Inferior parietal cortex (tissue), 1 donor: ENCODE measurements around the gene ACADVL.

ENCODE experiments used
- DNase-seq: peaks from one replicate; pipeline ENCODE4 v3.0.0-alpha.2; 2016; ENCODE audit errors: extremely low spot score

The ACADVL gene

DNA sequence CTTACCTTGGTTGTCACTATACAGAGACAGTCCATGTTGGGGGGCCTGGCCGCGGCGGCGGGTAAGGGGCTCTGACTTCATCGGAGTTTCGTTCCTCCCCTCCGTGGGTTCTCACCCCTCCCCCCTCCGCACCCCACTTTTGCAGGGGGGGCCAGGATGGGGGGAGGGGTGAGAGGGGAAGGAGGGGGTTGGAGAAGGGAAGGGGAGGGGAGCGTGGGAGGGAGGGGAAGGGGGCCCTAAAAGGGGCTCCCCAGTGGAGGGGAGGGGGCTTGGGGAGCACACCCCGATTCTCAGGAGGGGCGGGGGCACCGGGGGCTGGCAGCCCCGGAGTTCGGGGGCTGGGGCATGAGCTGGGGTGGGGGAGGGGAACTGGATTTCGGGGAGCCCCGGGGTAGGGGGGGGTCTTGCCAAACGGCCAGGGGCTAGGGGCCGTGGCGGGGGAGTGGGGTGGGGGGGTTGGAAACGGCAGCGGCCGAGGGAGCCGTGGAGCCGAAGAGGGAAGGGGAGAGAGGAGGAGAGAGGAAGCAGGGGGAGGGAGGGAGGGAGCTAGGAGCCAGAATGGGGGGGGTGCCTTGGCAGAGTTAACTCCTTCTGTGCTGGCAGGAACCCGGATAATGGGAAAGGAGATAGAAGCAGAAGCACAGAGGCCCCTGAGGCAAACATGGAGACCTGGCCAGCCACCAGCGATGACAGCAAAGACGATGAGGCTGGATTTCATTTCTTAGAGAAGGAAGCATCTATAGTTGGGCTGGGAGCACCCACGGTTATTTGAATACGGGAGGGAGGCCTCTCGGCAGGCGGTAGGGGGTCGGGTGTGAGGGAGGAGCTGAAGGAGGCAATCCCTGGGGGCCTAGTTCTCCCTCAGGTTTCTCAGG, 2.4 kb upstream of the ACADVL start:
- no peak for DNase-seq

DNA sequence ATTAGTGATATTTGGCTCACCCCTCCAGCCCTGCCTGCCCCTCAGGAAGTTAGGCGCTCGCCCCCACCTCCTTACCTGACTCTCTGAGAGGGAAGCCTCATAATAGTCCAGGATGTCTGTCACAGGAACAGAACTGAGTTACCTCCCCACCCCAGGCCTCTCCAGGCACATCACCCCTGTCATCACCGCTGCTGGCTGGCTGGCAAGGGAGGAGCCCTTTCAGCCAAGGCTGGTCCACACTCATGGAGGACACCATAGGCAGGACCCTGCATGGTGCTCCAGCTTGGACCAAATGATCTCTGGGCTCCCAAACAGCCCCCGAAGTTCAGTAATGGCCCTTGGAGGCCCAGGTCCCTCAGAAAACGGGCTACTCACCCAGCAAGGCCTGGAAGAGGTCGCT, 1.6 kb upstream of the ACADVL start:
- no peak for DNase-seq

DNA sequence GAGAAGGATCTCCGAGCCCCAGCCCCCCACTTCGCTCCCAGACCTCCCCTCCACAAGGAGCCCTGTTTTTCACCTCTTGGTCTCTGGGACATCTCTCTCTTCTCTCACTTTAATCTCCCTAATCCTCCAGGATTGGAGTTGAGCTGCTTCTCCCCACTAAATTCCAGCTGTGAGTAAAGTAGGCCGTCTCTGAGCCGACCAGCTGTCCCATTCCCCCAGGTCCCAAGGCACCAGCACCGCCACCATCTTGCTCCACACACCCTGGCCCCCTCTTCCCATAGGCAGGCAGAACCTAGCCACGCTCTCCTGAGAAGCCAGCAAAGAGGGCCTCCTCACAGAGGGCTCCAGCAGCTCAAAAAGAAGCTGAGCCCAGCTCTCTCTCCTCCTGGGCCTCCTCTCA, 980 bp upstream of the ACADVL start:
- DNase-seq = no peak

DNA sequence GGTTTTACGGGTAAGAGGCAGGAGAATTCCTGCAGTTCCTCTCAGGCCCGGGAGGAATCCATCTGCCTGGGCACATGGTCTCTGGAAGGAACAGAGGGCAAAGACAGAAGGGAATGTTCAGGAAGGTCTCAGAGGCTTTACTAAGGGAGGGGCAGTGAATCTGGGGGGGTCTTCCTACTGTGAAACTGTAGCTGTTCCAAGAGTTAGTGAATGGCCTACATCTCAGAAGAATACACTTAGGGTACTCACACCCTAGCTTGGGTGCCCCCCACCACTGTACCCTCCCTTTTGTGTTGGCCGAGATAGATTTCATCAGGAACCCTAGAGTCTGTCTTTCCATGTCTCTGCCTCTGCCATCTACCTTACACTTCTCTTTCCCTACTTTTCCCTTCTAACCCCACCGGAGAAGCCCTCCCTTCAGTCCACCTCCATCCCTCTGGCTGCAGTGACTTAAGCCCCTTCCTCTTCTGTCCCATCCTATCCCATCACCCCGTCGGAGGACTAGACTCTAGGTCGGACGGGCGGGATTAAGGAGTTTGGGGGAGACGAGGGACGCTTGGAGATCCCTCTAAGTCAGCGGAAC, 418 bp upstream of the ACADVL start:
- no peak for DNase-seq

GRCh38 chr17:7220593-7221277, 997 bp downstream of the ACADVL start:
- no peak for DNase-seq

GRCh38 chr17:7221278-7222092, 1.7 kb downstream of the ACADVL start:
- DNase-seq = no peak

GRCh38 chr17:7222093-7222971, 2.6 kb downstream of the ACADVL start:
- no peak for DNase-seq

DNA sequence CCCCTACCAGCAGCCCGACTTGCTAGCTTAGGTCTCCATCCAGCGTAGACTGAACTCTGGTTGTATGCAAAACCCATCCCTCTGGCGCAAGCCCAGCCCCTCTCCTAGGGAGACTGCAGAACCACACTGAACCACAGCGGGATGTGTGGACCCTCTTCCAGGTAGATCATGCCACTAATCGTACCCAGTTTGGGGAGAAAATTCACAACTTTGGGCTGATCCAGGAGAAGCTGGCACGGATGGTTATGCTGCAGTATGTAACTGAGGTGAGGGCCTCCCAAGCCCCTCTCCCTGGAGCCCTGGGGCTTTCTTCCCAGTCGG, 3.2 kb downstream of the ACADVL start:
- DNase-seq = no peak

DNA sequence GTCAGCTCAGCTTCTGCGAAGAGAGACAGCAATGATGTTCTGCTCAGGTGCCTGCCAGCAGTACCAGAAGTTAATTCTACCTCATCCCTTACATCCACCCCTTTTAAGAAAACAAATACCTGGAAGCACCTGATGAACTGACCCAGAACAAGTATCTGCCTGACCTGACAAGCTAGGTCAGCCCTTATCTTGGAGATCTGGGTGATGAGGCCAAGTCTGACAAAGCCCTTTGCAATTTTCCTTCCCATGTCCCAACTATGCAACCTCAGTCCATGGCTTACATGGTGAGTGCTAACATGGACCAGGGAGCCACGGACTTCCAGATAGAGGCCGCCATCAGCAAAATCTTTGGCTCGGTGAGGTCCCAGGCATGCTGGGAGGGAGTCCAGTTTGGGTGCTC, 3.6 kb downstream of the ACADVL start:
- DNase-seq = no peak

- DNase-seq = no peak
Measured at GRCh38 chr17:7224110-7224509, 4.4 kb downstream of the ACADVL start.

DNA sequence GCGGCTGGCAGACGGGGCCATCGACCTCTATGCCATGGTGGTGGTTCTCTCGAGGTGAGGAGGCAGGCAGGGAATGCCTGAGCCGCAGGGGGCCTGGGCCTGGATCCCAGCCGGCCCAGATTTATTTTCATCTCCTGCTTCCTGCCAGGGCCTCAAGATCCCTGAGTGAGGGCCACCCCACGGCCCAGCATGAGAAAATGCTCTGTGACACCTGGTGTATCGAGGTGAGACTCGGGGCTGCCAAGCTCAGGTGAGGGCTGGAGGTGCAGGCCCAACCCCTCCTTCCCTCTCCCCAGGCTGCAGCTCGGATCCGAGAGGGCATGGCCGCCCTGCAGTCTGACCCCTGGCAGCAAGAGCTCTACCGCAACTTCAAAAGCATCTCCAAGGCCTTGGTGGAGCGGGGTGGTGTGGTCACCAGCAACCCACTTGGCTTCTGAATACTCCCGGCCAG, 4.9 kb downstream of the ACADVL start:
- DNase-seq = no peak

GRCh38 chr17:7225711-7226331, 6.1 kb downstream of the ACADVL start:
- no peak for DNase-seq

- no peak for DNase-seq
Measured at GRCh38 chr17:7226721-7227710, 7.3 kb downstream of the ACADVL start.

DNA sequence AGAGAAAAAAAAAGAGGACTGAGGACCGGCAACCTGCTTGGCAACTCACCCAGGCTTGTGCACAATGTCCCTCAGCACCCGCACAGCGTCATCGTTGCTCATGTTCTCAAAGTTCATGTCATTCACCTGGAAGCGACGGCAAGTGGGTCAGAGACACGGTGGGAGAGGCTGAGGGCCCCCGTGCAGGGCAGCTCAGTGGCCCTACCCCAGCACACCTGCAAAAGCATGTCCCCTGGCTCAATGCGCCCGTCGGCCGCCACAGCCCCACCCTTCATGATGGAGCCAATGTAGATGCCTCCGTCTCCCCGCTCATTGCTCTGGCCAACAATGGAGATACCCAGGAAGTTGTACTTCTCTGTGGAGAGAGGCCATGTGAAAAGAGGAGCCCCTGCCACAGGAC, 9.2 kb downstream of the ACADVL start:
- no peak for DNase-seq

GRCh38 chr17:7229504-7229903, 9.8 kb downstream of the ACADVL start:
- DNase-seq = no peak

GRCh38 chr17:7232114-7232513, 12.4 kb downstream of the ACADVL start:
- no peak for DNase-seq

- no peak for DNase-seq
Measured at GRCh38 chr17:7233701-7234082, 14.0 kb downstream of the ACADVL start.

DNA sequence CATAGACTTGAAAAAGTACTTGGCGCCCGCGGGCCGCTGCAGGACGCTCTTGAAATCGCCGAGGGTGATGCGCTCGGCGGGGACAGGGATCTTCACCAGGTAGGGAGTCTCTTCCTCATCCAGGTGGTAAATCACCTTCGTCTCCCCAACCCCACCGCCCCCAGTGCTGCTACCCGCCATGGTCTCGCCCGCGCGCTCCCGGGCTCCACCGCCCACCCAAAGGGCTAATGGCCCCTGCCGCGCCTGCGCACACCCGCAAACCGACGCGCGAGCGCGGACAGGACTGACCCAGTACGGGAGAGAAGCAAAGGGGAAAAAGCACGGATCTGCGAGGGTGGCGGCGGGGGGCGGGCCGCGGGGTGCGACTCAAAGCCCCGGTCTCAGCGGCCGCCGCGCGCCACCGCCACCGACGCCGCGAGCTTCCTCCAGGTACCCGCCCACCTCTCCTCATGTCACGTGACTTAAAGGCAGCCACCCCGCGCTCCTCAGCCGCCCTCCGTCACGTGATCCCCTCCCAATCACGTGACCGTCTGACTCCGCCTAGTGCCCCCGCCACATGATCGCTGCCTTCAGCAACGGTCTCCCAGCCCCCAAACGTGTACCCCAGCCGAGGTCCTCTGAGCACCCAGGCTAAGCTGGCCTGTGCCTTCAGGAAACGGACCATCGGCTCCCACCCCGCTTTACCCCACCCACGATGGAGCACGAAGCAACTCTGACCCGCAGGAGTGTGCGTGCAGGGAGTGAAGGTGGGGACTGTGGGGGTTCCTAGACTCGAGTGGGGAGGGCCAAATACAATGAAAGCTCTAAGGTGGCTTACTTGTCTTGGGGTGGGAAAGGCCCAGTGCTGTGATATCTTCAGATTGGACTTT, 14.6 kb downstream of the ACADVL start, which contains the start of gene DVL2:
TSS of gene DVL2 (minus strand) at position 435 of the 869 bp plus-strand sequence. CDS start at position 180, 255 bp downstream.
- peak; percentile 96 for DNase-seq
